AML-193 (cell line): Measurements from ENCODE around the gene CLTCL1.
"Not testable (repeated sequence)": the region's sequence is repeated elsewhere in the genome, so short reads cannot be mapped to it uniquely, and the experiment has no call there.

Experiments
- DNase-seq, 2 experiments: peaks; one replicate each; lab custom pipeline; 2025; lab: John Stamatoyannopoulos, UW

Gene CLTCL1

GRCh38 chr22:19291580-19292457 is at the start of gene CLTCL1:
Gene CLTCL1 (minus strand): TSS chr22:19291719. CDS start chr22:19291641, 78 bp downstream.
- DNase-seq, result peak; percentile 22 to 43

- DNase-seq, result no peak
Measured at GRCh38 chr22:19337137-19337536, 45.6 kb upstream of the CLTCL1 start.

GRCh38 chr22:19336133-19337075 is 44.9 kb upstream of the CLTCL1 start:
- DNase-seq, result no peak

- no peak for DNase-seq
Measured at GRCh38 chr22:19331975-19332374, 40.5 kb upstream of the CLTCL1 start.

- DNase-seq, result no peak
Measured at GRCh38 chr22:19331474-19331873, 40.0 kb upstream of the CLTCL1 start.

GRCh38 chr22:19330865-19331418 is 39.4 kb upstream of the CLTCL1 start:
- no peak for DNase-seq

- not testable (repeated sequence) for DNase-seq
Measured at GRCh38 chr22:19330205-19330604, 38.7 kb upstream of the CLTCL1 start.

GRCh38 chr22:19329454-19329853 is 37.9 kb upstream of the CLTCL1 start:
- no peak for DNase-seq

- no peak for DNase-seq
Measured at GRCh38 chr22:19325296-19325948, 33.9 kb upstream of the CLTCL1 start.

GRCh38 chr22:19323420-19323819 is 31.9 kb upstream of the CLTCL1 start:
- not testable (repeated sequence) for DNase-seq

- peak; percentile 73 to 77 for DNase-seq
Measured at GRCh38 chr22:19321757-19322156, 30.2 kb upstream of the CLTCL1 start.

GRCh38 chr22:19320136-19320535 is 28.6 kb upstream of the CLTCL1 start:
- not testable (repeated sequence) for DNase-seq

GRCh38 chr22:19319281-19319680 is 27.8 kb upstream of the CLTCL1 start:
- no peak for DNase-seq

GRCh38 chr22:19317865-19318264 is 26.3 kb upstream of the CLTCL1 start:
- no peak for DNase-seq

- DNase-seq, result no peak
Measured at GRCh38 chr22:19307872-19308271, 16.4 kb upstream of the CLTCL1 start.

GRCh38 chr22:19306535-19306934 is 15.0 kb upstream of the CLTCL1 start:
- DNase-seq, result not testable (repeated sequence)

GRCh38 chr22:19304547-19304946 is 13.0 kb upstream of the CLTCL1 start:
- no peak for DNase-seq

GRCh38 chr22:19303785-19304184 is 12.3 kb upstream of the CLTCL1 start:
- DNase-seq, result no peak

GRCh38 chr22:19295733-19296132 is 4.2 kb upstream of the CLTCL1 start:
- no peak for DNase-seq

- no peak for DNase-seq
Measured at GRCh38 chr22:19292458-19293230, 1.1 kb upstream of the CLTCL1 start.

- DNase-seq, result no peak
Measured at GRCh38 chr22:19291218-19291579, 320 bp downstream of the CLTCL1 start.
